GM04503 (cell line): ENCODE measurements around the gene ANK2.
A peak's percentile ranks its signal among the peaks of the same experiment; 100 is the strongest.
"Not testable (repeated sequence)": the region's sequence is repeated elsewhere in the genome, so short reads cannot be mapped to it uniquely, and the experiment has no call there.

Source experiments
- DNase-seq: peaks from one replicate; pipeline ENCODE4 v3.0.0-alpha.2; 2012; ENCODE audit warnings: low read depth

The ANK2 gene

GRCh38 chr4:113153529-113154101 lies 104.2 kb downstream of the ANK2 start:
- no peak for DNase-seq

GRCh38 chr4:113154281-113154680 lies 104.8 kb downstream of the ANK2 start:
- DNase-seq = no peak

GRCh38 chr4:113157086-113157857 lies 107.8 kb downstream of the ANK2 start:
- DNase-seq = no peak

- no peak for DNase-seq
These were observed 110.6 kb downstream of the ANK2 start for GRCh38 chr4:113159942-113160545.

- DNase-seq = no peak
These were observed 111.1 kb downstream of the ANK2 start for GRCh38 chr4:113160548-113160947.

GRCh38 chr4:113162089-113162488 lies 112.6 kb downstream of the ANK2 start:
- DNase-seq = no peak

GRCh38 chr4:113169368-113169767 lies 119.9 kb downstream of the ANK2 start:
- DNase-seq = no peak

GRCh38 chr4:113170115-113170804 lies 120.8 kb downstream of the ANK2 start:
- DNase-seq = no peak

GRCh38 chr4:113170805-113171468 lies 121.5 kb downstream of the ANK2 start:
- no peak for DNase-seq

- DNase-seq = no peak
These were observed 123.8 kb downstream of the ANK2 start for GRCh38 chr4:113173126-113173792.

GRCh38 chr4:113173793-113174264 lies 124.4 kb downstream of the ANK2 start:
- DNase-seq = no peak

- no peak for DNase-seq
These were observed 129.6 kb downstream of the ANK2 start for GRCh38 chr4:113179091-113179490.

GRCh38 chr4:113179996-113180395 lies 130.5 kb downstream of the ANK2 start:
- DNase-seq = peak; percentile 5

- no peak for DNase-seq
These were observed 132.0 kb downstream of the ANK2 start for GRCh38 chr4:113181289-113182007.

- DNase-seq = no peak
These were observed 133.7 kb downstream of the ANK2 start for GRCh38 chr4:113183032-113183605.

GRCh38 chr4:113186220-113186619 lies 136.8 kb downstream of the ANK2 start:
- DNase-seq = not testable (repeated sequence)

GRCh38 chr4:113186913-113187312 lies 137.5 kb downstream of the ANK2 start:
- no peak for DNase-seq

- DNase-seq = no peak
These were observed 137.9 kb downstream of the ANK2 start for GRCh38 chr4:113187358-113187757.

GRCh38 chr4:113189546-113189945 lies 140.1 kb downstream of the ANK2 start:
- no peak for DNase-seq

GRCh38 chr4:113209153-113209552 lies 159.7 kb downstream of the ANK2 start:
- DNase-seq = no peak
